ENCODE results near the gene PCDHB10.
"Not testable (repeated sequence)": the region's sequence is repeated elsewhere in the genome, so short reads cannot be mapped to it uniquely, and the experiment has no call there.

Gene PCDHB10

GRCh38 chr5:141155540-141156374, 36.4 kb upstream of the PCDHB10 start:
- Histone ChIP-seq H2AFZ (ENCODE audit: low read depth) (no peak overlapping the region), H3K4me2 (no peak overlapping the region), H3K9ac (no peak overlapping the region), H3K27me3 (ENCODE audit: insufficient read depth, low read depth) (no peaks in the 10 kb centered on the region), H3K27ac (no peak overlapping the region), H4K20me1 (ENCODE audit: insufficient read depth) (no peaks in the 10 kb centered on the region), H3K4me3 (IDR thresholded peaks at IDR 0.05; ENCODE audit: insufficient read depth, low read depth, low read length) (no peak overlapping the region), H3K36me3 (ENCODE audit: insufficient read depth) (no peaks in the 10 kb centered on the region), H3K4me1 (ENCODE audit: low read depth, poor library complexity, severe bottlenecking) (no peaks in the 10 kb centered on the region), H3K79me2 (ENCODE audit: insufficient read depth, low read depth) (no peaks in the 10 kb centered on the region)
- TF ChIP-seq CTCF (conservative IDR thresholded peaks at IDR 0.05; ENCODE audit: low read depth, low read length) = no peak; the same call in 1 of the 2 replicates

- not testable (repeated sequence) for H2AFZ ChIP-seq (ENCODE audit: low read depth); H4K20me1 ChIP-seq (ENCODE audit: insufficient read depth); H3K4me1 ChIP-seq (ENCODE audit: low read depth, poor library complexity, severe bottlenecking); H3K27me3 ChIP-seq (ENCODE audit: insufficient read depth, low read depth); H3K36me3 ChIP-seq (ENCODE audit: insufficient read depth); H3K79me2 ChIP-seq (ENCODE audit: insufficient read depth, low read depth); H3K4me2 ChIP-seq; H3K27ac ChIP-seq; H3K9ac ChIP-seq; H3K4me3 ChIP-seq (IDR thresholded peaks at IDR 0.05; ENCODE audit: insufficient read depth, low read depth, low read length)
Measured at GRCh38 chr5:141157356-141157755, 34.8 kb upstream of the PCDHB10 start.

GRCh38 chr5:141157901-141158300, 34.3 kb upstream of the PCDHB10 start:
- H3K9ac ChIP-seq; H3K27me3 ChIP-seq (ENCODE audit: insufficient read depth, low read depth); H3K36me3 ChIP-seq (ENCODE audit: insufficient read depth); H3K4me3 ChIP-seq (IDR thresholded peaks at IDR 0.05; ENCODE audit: insufficient read depth, low read depth, low read length); H3K4me1 ChIP-seq (ENCODE audit: low read depth, poor library complexity, severe bottlenecking); H4K20me1 ChIP-seq (ENCODE audit: insufficient read depth); H3K4me2 ChIP-seq; H3K79me2 ChIP-seq (ENCODE audit: insufficient read depth, low read depth); H2AFZ ChIP-seq (ENCODE audit: low read depth); H3K27ac ChIP-seq: not testable (repeated sequence)

GRCh38 chr5:141172381-141173204, 19.6 kb upstream of the PCDHB10 start, which contains the start of gene PCDHB7:
TSS of gene PCDHB7 (plus strand) at chr5:141172644. CDS start at chr5:141172836, 192 bp downstream.
- H3K9ac ChIP-seq = no peak within 1 kb of the TSS
- H3K4me2 ChIP-seq = no peak within 1 kb of the TSS
- no peaks in the 10 kb centered on the region for H3K79me2 ChIP-seq (ENCODE audit: insufficient read depth, low read depth)
- no peaks in the 10 kb centered on the region for H3K27me3 ChIP-seq (ENCODE audit: insufficient read depth, low read depth)
- no peak; the same call in 1 of the 2 replicates for TF ChIP-seq CTCF (conservative IDR thresholded peaks at IDR 0.05; ENCODE audit: low read depth, low read length)
- H2AFZ ChIP-seq (ENCODE audit: low read depth) = no peak within 1 kb of the TSS
- no peak within 1 kb of the TSS for H3K27ac ChIP-seq
- no peaks in the 10 kb centered on the region for H4K20me1 ChIP-seq (ENCODE audit: insufficient read depth)
- no peak within 1 kb of the TSS for H3K4me3 ChIP-seq (IDR thresholded peaks at IDR 0.05; ENCODE audit: insufficient read depth, low read depth, low read length)
- H3K36me3 ChIP-seq (ENCODE audit: insufficient read depth) = no peaks in the 10 kb centered on the region
- H3K4me1 ChIP-seq (ENCODE audit: low read depth, poor library complexity, severe bottlenecking) = no peaks in the 10 kb centered on the region

- H2AFZ ChIP-seq (ENCODE audit: low read depth); H3K27me3 ChIP-seq (ENCODE audit: insufficient read depth, low read depth); H3K27ac ChIP-seq; H3K4me3 ChIP-seq (IDR thresholded peaks at IDR 0.05; ENCODE audit: insufficient read depth, low read depth, low read length); H3K4me1 ChIP-seq (ENCODE audit: low read depth, poor library complexity, severe bottlenecking); H3K36me3 ChIP-seq (ENCODE audit: insufficient read depth); H3K4me2 ChIP-seq; H3K79me2 ChIP-seq (ENCODE audit: insufficient read depth, low read depth); H4K20me1 ChIP-seq (ENCODE audit: insufficient read depth); H3K9ac ChIP-seq: not testable (repeated sequence)
Measured at GRCh38 chr5:141174291-141175104, 17.7 kb upstream of the PCDHB10 start.

Measured in KMS-11 (cell line).